Measurements from ENCODE around the gene TP53BP1. TPM values are rescaled to one million over a fixed set of nuclear protein-coding genes. Genes with fewer than 3 reads are reported as not detected.

TP53BP1 gene
- total RNA-seq, 1 experiment from 2014 or later: 54.1 TPM

GRCh38 chr15:43520138-43520537 lies 27.2 kb upstream of the TP53BP1 start:
- ChIA-PET POLR2A (no interaction called here), RAD21 (ENCODE audit: low non-redundant PET in 1 of 2, low total read pairs in 2 of 2, uncharacterized antibody in 2 of 2, unreplicated experiment in 2 of 2) (no interaction called here), CTCF (interaction anchor here (1.2 kb wide), 1 partner anchor 9 kb away, joined by 3 read pairs; no protein-coding TSS in a partner anchor)
- Histone ChIP-seq H3K4me2 (ENCODE audit: low read length) (no peak overlapping the region), H3K4me3 (replicated peaks in 1 of 2; ENCODE audit: low read depth in 1 of 2, low read length in 2 of 2) (no peak overlapping the region), H3K4me1 (ENCODE audit: control insufficient read depth in 1 of 2, insufficient read depth in 2 of 2, low read length in 2 of 2) (peaks cover 0 to 5% of the 10 kb centered on the region in 2 experiments; a peak in 2 of 4 replicates), H3K9me2 (ENCODE audit: insufficient read depth) (no peaks in the 10 kb centered on the region), H3K27ac (ENCODE audit: low read depth, low read length) (no peak overlapping the region), H4K20me1 (ENCODE audit: insufficient read depth) (no peaks in the 10 kb centered on the region), H3K79me2 (ENCODE audit: insufficient read depth, low read length) (no peaks in the 10 kb centered on the region), H3K9me3 (ENCODE audit: control insufficient read depth in 1 of 2, insufficient read depth in 1 of 2, low read depth in 1 of 2, low read length in 2 of 2) (no peaks in the 10 kb centered on the region), H3K27me3 (ENCODE audit: insufficient read depth, low read length) (no peaks in the 10 kb centered on the region), H3K36me3 (ENCODE audit: control insufficient read depth in 1 of 2, insufficient read depth in 2 of 2, low read length in 2 of 2) (no peaks in the 10 kb centered on the region), H2AFZ (ENCODE audit: low read depth, low read length, poor library complexity, severe bottlenecking) (no peak overlapping the region), H3K9ac (ENCODE audit: low read length) (no peak overlapping the region)
- no peak for TF ChIP-seq ELF1 (IDR thresholded peaks at IDR 0.05; ENCODE audit: borderline replicate concordance, low read depth)
- no peak for TF ChIP-seq MAX (IDR thresholded peaks at IDR 0.05)
- TF ChIP-seq POLR2AphosphoS5 (IDR thresholded peaks at IDR 0.05; ENCODE audit: low read depth, low read length): no peak
- TF ChIP-seq SIN3A (IDR thresholded peaks at IDR 0.05; ENCODE audit: low read depth): no peak
- no peak for TF ChIP-seq POLR2A (IDR thresholded peaks at IDR 0.05; ENCODE audit: borderline replicate concordance, extremely low read depth, insufficient read depth, insufficient read length)
- TF ChIP-seq ZFX (IDR thresholded peaks at IDR 0.05): no peak
- TF ChIP-seq JUND (IDR thresholded peaks at IDR 0.05): no peak
- ATAC-seq (no peak), DNase-seq (ENCODE audit: low read depth, low spot score) (no peak)
- no TSS peak for BruUV-seq (replicated peaks)
- intact Hi-C loops (cut with micrococcal nuclease): no loop called here

- Histone ChIP-seq H3K4me3 (replicated peaks in 1 of 2; ENCODE audit: low read depth in 1 of 2, low read length in 2 of 2) (no peak overlapping the region), H3K36me3 (ENCODE audit: control insufficient read depth in 1 of 2, insufficient read depth in 2 of 2, low read length in 2 of 2) (no peaks in the 10 kb centered on the region), H3K9me2 (ENCODE audit: insufficient read depth) (no peaks in the 10 kb centered on the region), H3K9me3 (ENCODE audit: control insufficient read depth in 1 of 2, insufficient read depth in 1 of 2, low read depth in 1 of 2, low read length in 2 of 2) (no peaks in the 10 kb centered on the region), H3K27me3 (ENCODE audit: insufficient read depth, low read length) (no peaks in the 10 kb centered on the region), H3K27ac (ENCODE audit: low read depth, low read length) (no peak overlapping the region), H4K20me1 (ENCODE audit: insufficient read depth) (no peaks in the 10 kb centered on the region), H3K4me1 (ENCODE audit: control insufficient read depth in 1 of 2, insufficient read depth in 2 of 2, low read length in 2 of 2) (peaks cover 0 to 5% of the 10 kb centered on the region in 2 experiments; a peak in 2 of 4 replicates), H3K9ac (ENCODE audit: low read length) (no peak overlapping the region), H3K79me2 (ENCODE audit: insufficient read depth, low read length) (no peaks in the 10 kb centered on the region), H2AFZ (ENCODE audit: low read depth, low read length, poor library complexity, severe bottlenecking) (no peak overlapping the region), H3K4me2 (ENCODE audit: low read length) (no peak overlapping the region)
- intact Hi-C loops (cut with micrococcal nuclease): no loop called here
- ChIA-PET RAD21 (ENCODE audit: low non-redundant PET in 1 of 2, low total read pairs in 2 of 2, uncharacterized antibody in 2 of 2, unreplicated experiment in 2 of 2) (no interaction called here), CTCF (no interaction called here), POLR2A (no interaction called here)
- no TSS peak for BruUV-seq (replicated peaks)
- DNase-seq (ENCODE audit: low read depth, low spot score) (no peak), ATAC-seq (no peak)
- TF ChIP-seq EZH2 (IDR thresholded peaks at IDR 0.05) (no peak), ELF1 (IDR thresholded peaks at IDR 0.05; ENCODE audit: borderline replicate concordance, low read depth) (no peak), RAD21 (IDR thresholded peaks at IDR 0.05; ENCODE audit: low read depth) (no peak), CTCF (IDR thresholded peaks at IDR 0.05 in 2 of 3, conservative IDR thresholded peaks at IDR 0.05 in 1 of 3; ENCODE audit: borderline replicate concordance in 1 of 3, insufficient read depth in 1 of 3, low read depth in 2 of 3, low read length in 2 of 3) (no peak), JUND (IDR thresholded peaks at IDR 0.05) (no peak), MAX (IDR thresholded peaks at IDR 0.05) (no peak), ATF3 (IDR thresholded peaks at IDR 0.05) (no peak), ZFX (IDR thresholded peaks at IDR 0.05) (no peak), TCF7L2 (IDR thresholded peaks at IDR 0.05; ENCODE audit: borderline replicate concordance, extremely low read depth, insufficient read depth, insufficient read length) (no peak), FOSL1 (IDR thresholded peaks at IDR 0.05; ENCODE audit: low read depth) (no peak), REST (IDR thresholded peaks at IDR 0.05; ENCODE audit: low read depth) (no peak), CBX3 (IDR thresholded peaks at IDR 0.05; ENCODE audit: low read depth) (no peak), EZH2phosphoT487 (IDR thresholded peaks at IDR 0.05; ENCODE audit: borderline replicate concordance) (no peak)
Observed at GRCh38 chr15:43519196-43519595, 26.2 kb upstream of the TP53BP1 start.

Measured in HCT116 (cell line).